IMR-90 (cell line): ENCODE results near the gene SNRPF.

ENCODE experiments used
- BHLHE40 ChIP-seq: fragments of 150-350 bp; IDR thresholded peaks from 2 replicates; pipeline ENCODE4 v1.6.1; 2016; ENCODE audit warnings: mild to moderate bottlenecking, low read depth, low read length
- CEBPB ChIP-seq: IDR thresholded peaks from 2 replicates; pipeline ENCODE4 v1.6.1; 2012; ENCODE audit warnings: low read depth, low read length, improper control_type of control experiment
- CHD1 ChIP-seq: IDR thresholded peaks from 2 replicates; pipeline ENCODE4 v1.6.1; 2012; ENCODE audit warnings: low read depth, low read length, improper control_type of control experiment
- ELK1 ChIP-seq: fragments of 150-350 bp; IDR thresholded peaks from 2 replicates; pipeline ENCODE4 v1.6.1; 2016; ENCODE audit warnings: low read depth, mild to moderate bottlenecking, low read length, moderate library complexity, borderline replicate concordance
- FOS ChIP-seq: fragments of 150-350 bp; IDR thresholded peaks from 2 replicates; pipeline ENCODE4 v1.6.1; 2016; ENCODE audit warnings: low read depth, low read length
- MAFK ChIP-seq: IDR thresholded peaks from 2 replicates; pipeline ENCODE4 v1.6.1; 2012; ENCODE audit warnings: low read depth, low read length, improper control_type of control experiment
- MAZ ChIP-seq: IDR thresholded peaks from 2 replicates; pipeline ENCODE4 v1.6.1; 2012; ENCODE audit warnings: low read depth, mild to moderate bottlenecking, low read length, improper control_type of control experiment, moderate library complexity, borderline replicate concordance
- NFE2L2 ChIP-seq: fragments of 150-350 bp; IDR thresholded peaks from 2 replicates; pipeline ENCODE4 v1.6.1; 2016; ENCODE audit warnings: low read depth, mild to moderate bottlenecking, low read length
- POLR2A ChIP-seq: IDR thresholded peaks from 2 replicates; pipeline ENCODE4 v1.6.1; 2012; ENCODE audit warnings: mild to moderate bottlenecking, low read depth, low read length
- RAD21 ChIP-seq: IDR thresholded peaks from 2 replicates; pipeline ENCODE4 v1.6.1; 2012; ENCODE audit warnings: low read length, improper control_type of control experiment
- RFX5 ChIP-seq: IDR thresholded peaks from 2 replicates; pipeline ENCODE4 v1.8.0; 2012; ENCODE audit warnings: low read depth, mild to moderate bottlenecking, low read length, moderate library complexity
- SMC3 ChIP-seq: fragments of 150-350 bp; IDR thresholded peaks from 2 replicates; pipeline ENCODE4 v1.6.1; 2016; ENCODE audit warnings: low read depth, mild to moderate bottlenecking, antibody characterized with exemption, low read length, moderate library complexity
- TF ChIP-seq, protein P1 (sequence below): conservative IDR thresholded peaks from 2 replicates; pipeline ENCODE4 v1.5.1; 2012; ENCODE audit warnings: mild to moderate bottlenecking, low read depth, low read length, improper control_type of control experiment
- TF ChIP-seq, protein P2 (sequence below): fragments of 150-350 bp; IDR thresholded peaks from 2 replicates; pipeline ENCODE4 v1.6.1; 2017; ENCODE audit warnings: mild to moderate bottlenecking, antibody characterized with exemption, low read length, low read depth

- TF ChIP-seq, protein P1, sequence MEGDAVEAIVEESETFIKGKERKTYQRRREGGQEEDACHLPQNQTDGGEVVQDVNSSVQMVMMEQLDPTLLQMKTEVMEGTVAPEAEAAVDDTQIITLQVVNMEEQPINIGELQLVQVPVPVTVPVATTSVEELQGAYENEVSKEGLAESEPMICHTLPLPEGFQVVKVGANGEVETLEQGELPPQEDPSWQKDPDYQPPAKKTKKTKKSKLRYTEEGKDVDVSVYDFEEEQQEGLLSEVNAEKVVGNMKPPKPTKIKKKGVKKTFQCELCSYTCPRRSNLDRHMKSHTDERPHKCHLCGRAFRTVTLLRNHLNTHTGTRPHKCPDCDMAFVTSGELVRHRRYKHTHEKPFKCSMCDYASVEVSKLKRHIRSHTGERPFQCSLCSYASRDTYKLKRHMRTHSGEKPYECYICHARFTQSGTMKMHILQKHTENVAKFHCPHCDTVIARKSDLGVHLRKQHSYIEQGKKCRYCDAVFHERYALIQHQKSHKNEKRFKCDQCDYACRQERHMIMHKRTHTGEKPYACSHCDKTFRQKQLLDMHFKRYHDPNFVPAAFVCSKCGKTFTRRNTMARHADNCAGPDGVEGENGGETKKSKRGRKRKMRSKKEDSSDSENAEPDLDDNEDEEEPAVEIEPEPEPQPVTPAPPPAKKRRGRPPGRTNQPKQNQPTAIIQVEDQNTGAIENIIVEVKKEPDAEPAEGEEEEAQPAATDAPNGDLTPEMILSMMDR, result no peak
- no peak for TF ChIP-seq CEBPB
- TF ChIP-seq, protein P2, sequence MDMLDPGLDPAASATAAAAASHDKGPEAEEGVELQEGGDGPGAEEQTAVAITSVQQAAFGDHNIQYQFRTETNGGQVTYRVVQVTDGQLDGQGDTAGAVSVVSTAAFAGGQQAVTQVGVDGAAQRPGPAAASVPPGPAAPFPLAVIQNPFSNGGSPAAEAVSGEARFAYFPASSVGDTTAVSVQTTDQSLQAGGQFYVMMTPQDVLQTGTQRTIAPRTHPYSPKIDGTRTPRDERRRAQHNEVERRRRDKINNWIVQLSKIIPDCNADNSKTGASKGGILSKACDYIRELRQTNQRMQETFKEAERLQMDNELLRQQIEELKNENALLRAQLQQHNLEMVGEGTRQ, result no peak
- TF ChIP-seq SMC3, result no peak
- no peak for TF ChIP-seq POLR2A
- TF ChIP-seq MAZ, result no peak
- TF ChIP-seq RFX5, result no peak
- TF ChIP-seq RAD21, result no peak
- TF ChIP-seq BHLHE40, result no peak
- TF ChIP-seq FOS, result no peak
- TF ChIP-seq MAFK, result no peak
- no peak for TF ChIP-seq CHD1
- no peak for TF ChIP-seq ELK1
- TF ChIP-seq NFE2L2, result no peak
Measured at GRCh38 chr12:95809000-95809680, 49.6 kb upstream of the SNRPF start.
